Glomerular visceral epithelial cell (primary cell): ENCODE results near the gene DCLRE1B.

ENCODE experiments used
- DNase-seq: peaks from one replicate; pipeline ENCODE4 v3.0.0-alpha.2; 2016; ENCODE audit errors: extremely low spot score

Gene DCLRE1B

GRCh38 chr1:113904674-113905434 is at the start of gene DCLRE1B, which contains the start of gene AP4B1:
TSS of gene DCLRE1B (plus strand) at chr1:113905326. CDS start at chr1:113905587, 261 bp downstream.
TSS of gene AP4B1 (minus strand) at chr1:113904799. CDS start at chr1:113904717, 82 bp downstream.
- peak; percentile 100 for DNase-seq

GRCh38 chr1:113855630-113856400 is 49.3 kb upstream of the DCLRE1B start:
- DNase-seq = no peak

GRCh38 chr1:113856401-113856790 is 48.7 kb upstream of the DCLRE1B start:
- no peak for DNase-seq

- DNase-seq = no peak
Measured at GRCh38 chr1:113857776-113858175, 47.4 kb upstream of the DCLRE1B start.

- DNase-seq = no peak
Measured at GRCh38 chr1:113858418-113858817, 46.7 kb upstream of the DCLRE1B start.

- no peak for DNase-seq
Measured at GRCh38 chr1:113858982-113859381, 46.1 kb upstream of the DCLRE1B start.

- DNase-seq = no peak
Measured at GRCh38 chr1:113859478-113860175, 45.5 kb upstream of the DCLRE1B start.

- peak; percentile 18 for DNase-seq
Measured at GRCh38 chr1:113860891-113861290, 44.2 kb upstream of the DCLRE1B start.

GRCh38 chr1:113861641-113862040 is 43.5 kb upstream of the DCLRE1B start:
- DNase-seq = no peak

- no peak for DNase-seq
Measured at GRCh38 chr1:113868387-113869083, 36.6 kb upstream of the DCLRE1B start.

- no peak for DNase-seq
Measured at GRCh38 chr1:113870778-113871177, 34.3 kb upstream of the DCLRE1B start.

GRCh38 chr1:113871597-113872113 is 33.5 kb upstream of the DCLRE1B start, which contains the start of gene PTPN22:
TSS of gene PTPN22 (minus strand) at chr1:113871712.
- DNase-seq = peak; percentile 85

- no peak for DNase-seq
Measured at GRCh38 chr1:113872219-113872935, 32.7 kb upstream of the DCLRE1B start.

- peak; percentile 67 for DNase-seq
Measured at GRCh38 chr1:113874012-113874879, 30.9 kb upstream of the DCLRE1B start.

GRCh38 chr1:113875714-113876113 is 29.4 kb upstream of the DCLRE1B start:
- peak; percentile 79 for DNase-seq

GRCh38 chr1:113876176-113876575 is 28.9 kb upstream of the DCLRE1B start:
- no peak for DNase-seq

- no peak for DNase-seq
Measured at GRCh38 chr1:113879739-113880038, 25.4 kb upstream of the DCLRE1B start.

GRCh38 chr1:113881661-113882060 is 23.5 kb upstream of the DCLRE1B start:
- DNase-seq = no peak

GRCh38 chr1:113886417-113887401 is 18.4 kb upstream of the DCLRE1B start:
- DNase-seq = no peak
